SW 1271 (cell line): ENCODE results near the gene TSC22D2.
"Not testable (repeated sequence)": the region's sequence is repeated elsewhere in the genome, so short reads cannot be mapped to it uniquely, and the experiment has no call there.

Experiments used
- DNase-seq, 2 experiments: peaks; one replicate each; lab custom pipeline; 2025; lab: John Stamatoyannopoulos, UW

Gene TSC22D2

DNA sequence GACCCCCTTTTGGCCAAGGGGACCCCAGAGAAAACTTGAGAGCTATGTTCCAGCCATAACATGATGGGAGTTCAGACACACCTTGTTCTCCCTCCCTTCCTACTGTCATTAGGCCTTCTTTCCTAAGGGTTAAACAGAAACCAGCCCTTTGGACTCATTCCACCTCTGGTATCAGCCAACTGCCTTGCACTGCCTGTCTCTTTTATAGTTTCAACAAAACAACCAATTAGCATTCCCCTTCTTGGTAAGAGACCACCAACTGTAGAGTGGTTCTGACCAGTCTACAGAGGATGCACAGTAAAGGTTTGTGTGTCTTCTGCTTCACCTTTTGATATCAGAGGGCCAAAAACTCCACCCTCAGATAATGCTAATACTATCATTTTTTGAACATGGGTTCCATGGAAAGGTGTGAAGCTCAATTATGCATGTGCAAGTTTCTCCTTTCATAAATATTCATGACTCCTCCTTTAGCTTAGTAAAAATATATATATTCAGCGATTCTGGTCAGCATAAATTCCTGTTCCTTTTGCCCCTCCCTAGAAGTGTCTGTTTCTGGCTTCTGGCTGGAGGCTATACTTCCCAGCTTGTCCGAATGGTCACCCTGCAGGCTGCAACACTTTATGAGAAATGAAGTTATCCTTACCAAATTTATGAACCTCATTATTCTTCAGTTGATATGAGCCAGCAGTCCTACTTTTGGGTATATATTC is 82.3 kb downstream of the TSC22D2 start:
- DNase-seq: no peak

DNA sequence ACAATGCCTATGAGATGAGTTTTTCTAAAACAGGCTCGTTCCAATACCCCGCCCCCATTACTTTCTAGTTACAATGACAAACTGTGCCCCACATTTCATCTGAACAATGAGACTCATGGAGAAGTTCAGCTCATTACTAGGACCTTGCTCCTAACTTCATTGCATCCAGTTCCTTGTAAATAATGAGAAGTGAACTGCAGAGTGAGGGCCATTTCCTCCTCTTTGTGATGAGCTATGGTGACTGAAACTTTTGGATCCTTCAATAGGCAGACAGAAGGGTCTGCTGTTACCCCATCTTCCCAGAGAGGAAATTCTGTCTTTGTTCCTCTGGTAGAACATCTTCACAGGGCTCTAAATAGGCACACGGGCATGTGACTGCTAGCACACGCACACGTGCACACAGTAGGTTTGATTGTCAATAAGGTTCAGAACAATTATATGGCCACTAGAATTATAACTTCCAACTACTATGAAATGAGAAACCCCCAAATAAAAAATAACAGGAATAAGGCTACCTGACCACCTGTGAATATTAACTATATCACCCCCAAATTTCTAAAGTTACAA is 86.4 kb downstream of the TSC22D2 start:
- no peak for DNase-seq

DNA sequence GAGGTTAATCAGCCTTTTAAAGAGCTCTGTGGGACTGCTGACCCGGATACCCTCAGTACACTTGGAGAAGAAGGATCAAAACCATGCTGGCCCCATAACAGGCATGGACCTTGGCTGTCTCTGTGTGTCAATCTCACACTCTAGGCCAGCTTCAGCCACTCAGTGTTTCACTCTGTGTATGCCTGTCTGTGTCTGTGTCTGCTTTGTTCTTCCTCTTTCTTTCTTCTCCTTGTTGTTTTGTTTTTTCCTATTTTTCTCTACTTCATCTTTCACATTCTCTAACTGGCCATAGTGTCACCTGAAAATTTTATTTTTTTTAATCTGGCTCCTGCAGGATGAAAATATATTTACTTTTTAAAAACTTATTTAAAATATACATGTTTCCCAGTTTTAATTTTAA is 87.1 kb downstream of the TSC22D2 start:
- DNase-seq: no peak

DNA sequence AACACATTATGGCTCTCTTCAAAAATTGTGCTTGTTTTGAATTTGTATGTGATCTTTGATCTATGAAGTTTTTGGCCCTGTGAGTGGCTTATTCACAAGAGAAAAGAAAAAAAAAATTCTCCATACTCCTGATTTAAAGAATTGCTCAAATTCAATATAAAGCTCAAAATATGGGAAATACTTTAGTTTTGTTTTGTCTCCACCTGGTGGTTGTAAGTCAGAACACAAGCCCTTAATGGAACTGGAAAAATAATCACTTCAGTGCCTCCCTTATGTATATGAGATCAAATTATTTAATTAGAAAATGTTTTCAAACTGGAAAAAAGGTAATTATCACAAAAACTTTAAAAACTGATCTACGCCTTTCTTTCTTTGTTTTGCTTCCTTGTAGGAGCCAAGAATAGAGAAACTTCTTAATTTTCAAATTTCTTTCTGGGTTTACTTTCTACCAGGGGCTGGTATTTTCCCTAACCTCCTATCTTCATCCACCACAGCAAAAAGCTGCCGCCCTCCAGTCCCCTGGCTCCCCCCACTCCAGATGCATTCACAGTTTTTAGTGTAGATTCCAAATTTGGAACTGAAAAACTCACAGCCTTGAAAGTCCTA is 87.6 kb downstream of the TSC22D2 start:
- peak in 1 of 2 experiments; percentile 66 for DNase-seq

DNA sequence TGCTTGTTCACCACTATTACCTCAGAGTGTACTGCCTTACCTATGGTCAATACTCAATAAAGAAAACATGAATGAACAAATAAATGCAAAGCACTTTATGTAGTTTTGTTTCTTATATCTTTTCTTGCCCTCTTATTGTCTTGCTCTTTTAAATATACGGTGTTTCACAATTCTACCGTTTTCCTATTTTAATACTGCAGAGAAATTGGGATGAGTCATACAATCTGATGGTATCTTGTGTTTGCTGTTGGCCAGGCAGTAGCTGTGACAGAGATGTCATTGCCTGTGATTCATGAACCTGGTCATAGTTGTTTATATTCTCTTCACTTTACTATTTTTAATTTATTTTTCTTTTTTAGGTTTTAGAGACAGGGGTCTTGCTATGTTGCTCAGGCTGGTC is 89.9 kb downstream of the TSC22D2 start:
- no peak for DNase-seq

DNA sequence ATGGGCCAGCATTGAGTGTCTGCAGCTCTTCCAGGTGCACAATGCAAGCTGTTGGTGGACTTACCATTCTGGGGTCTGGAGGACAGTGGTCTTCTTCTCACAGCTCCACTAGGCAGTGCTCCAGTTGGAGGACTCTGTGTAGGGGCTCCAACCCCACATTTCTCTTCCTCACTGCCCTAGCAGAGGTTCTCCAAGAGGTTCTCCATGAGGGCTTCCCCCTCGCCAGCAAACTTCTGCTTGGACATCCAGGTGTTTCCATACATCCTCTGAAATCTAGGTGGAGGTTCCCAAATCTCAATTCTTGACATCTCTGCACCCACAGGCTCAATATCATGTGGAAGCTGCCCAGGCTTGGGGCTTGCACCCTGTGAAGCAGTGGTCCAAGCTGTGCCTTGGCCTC is 92.9 kb downstream of the TSC22D2 start:
- not testable (repeated sequence) for DNase-seq

DNA sequence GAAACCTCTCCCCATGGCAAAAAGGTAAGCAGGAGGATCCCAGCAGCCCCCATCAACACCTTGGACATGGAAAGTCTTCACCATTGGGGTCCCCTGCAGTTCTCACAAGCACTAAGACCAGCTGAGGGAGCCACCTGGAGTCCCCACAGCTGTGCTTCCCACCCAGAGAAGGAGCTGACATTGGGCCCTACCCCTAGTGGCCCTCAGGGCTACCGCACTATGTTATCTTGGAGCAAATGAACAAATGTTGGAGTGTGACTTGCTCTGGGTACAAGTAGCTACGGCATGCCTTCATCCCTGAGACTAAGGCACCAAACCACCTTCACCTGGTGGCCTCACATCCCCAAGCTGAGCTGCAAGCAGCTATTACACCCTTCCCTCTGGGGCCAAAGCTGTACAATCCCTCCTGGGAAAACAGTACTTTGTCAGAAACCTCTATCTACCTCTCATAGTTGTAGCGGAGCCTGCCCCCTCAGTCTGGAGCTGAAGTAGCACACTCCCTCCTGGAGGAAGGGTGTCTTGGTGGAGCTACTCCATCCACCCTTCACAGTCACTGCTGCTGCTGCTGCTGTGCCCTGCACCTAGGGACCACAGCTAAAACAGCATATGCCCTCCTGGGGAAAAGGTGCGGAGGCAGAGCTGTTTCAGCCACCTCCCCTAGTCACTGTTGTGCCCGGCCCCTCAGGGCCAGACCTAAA is 95.5 kb downstream of the TSC22D2 start:
- DNase-seq: no peak

DNA sequence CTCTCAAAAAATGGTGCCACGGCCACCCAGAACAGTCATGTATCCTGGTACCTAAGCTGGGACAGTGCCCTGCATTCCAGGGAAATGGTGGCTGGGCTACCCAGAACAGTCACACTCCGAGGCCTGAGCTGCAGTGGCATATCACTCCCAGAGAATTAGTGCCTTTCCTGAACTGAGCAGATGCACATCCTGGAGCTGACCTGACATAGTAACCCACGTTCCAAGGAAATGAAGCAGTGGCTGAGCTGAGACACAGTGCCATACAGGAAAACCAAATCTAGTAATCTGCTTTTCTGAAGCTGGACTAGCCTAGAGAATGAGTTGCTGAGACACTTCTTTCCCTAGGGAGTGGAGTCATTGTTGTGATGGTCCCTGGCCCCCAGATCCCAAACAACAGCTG is 96.4 kb downstream of the TSC22D2 start:
- no peak for DNase-seq

DNA sequence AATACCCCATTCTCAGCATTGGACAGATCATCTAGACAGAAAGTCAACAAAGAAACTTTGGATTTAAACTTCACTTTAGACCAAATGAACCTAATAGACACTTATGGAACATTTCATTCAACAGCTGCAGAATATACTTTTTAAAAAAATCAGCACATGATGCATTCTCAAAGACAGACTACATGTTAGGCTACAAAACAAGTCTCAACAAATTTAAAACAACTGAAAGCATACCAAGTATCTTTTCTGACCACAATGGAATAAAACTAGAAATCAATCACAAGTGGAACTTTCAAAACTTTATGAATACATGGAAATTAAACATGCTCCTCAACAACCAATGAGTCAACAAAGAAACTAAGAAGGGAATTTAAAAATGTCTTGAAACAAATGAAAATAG is 100.3 kb downstream of the TSC22D2 start:
- no peak for DNase-seq

DNA sequence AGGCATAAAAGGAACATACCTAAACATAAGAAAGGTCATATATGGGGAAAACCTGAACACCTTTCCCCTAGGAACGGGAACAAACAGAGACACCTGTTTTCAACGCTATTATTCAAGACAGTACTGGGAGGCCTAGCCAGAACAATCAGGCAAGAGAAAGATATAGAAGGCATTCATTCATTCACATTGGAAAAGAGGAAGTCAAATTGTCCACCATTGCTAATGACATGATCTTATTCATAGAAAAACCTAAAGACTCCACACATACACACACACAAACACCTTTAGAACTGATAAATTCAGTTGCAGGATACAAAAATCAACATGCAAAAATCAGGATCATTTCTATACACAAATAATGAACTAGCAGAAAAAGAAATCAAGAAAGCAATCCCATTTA is 101.7 kb downstream of the TSC22D2 start:
- DNase-seq: no peak

DNA sequence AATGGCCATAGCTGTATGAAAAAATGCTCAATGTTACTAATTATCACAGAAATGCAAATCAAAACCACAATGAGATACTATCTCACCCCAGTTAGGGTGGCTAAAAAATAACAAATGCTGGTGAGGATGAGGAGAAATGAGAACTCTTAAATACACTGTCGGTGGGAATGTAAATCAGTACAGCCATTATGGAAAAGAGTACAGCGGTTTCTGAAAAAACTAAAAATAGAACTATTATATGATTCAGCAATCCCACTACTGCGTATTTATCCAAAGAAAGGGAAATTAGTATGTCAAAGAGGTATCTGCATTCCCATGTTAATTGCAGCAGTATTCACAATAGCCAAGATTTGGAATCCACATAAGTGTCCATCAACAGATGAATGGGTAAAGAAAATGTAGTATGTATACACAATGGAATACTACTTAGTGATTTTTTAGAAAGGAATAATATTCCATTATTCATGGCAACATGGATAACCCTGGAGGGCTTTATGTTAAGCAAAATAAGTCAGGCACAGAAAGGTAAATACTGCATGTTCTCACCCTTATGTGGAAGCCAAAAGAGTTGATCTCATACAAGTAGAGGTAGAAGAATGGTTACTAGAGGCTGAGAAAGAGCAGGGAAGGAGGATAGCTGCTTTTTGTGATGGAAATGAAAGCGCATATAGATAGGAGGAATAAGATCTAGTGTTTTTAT is 103.2 kb downstream of the TSC22D2 start:
- no peak for DNase-seq

DNA sequence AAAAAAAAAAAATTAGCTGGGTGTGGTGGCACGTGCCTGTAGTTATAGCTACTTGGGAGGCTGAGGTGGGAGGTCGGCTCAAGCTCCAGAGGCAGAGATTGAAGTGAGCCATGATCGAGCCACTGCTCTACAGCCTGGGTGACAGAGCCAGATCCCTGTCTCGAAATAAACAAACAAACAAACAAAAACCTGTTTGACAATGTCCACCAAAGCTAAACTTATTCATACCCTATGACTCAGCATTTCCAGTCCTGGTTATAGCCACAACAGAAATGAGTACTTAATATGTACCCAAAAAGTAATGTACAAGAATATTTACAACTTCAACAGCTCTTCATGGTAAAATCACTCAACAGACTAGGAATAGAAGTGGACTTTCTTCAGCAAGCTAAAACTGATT is 107.1 kb downstream of the TSC22D2 start:
- no peak for DNase-seq
